DND-41 (cell line): ENCODE measurements around the gene AGR3.

ENCODE experiments used
- ATAC-seq: fragments of 200-7000 bp; cut with Tn5 transposase; 3 replicates; pipeline ENCODE4 v1.9.1; 2021; ENCODE audit warnings: low read depth; ENCODE audit not compliant: insufficient read depth
- DNase-seq: peaks from one replicate; pipeline ENCODE4 v3.0.0-alpha.2; 2020
- H2AFZ ChIP-seq: 2 replicates; pipeline ENCODE4 v1.6.0; 2012; ENCODE audit warnings: low read depth, low read length
- H3K27ac ChIP-seq: 2 replicates; pipeline ENCODE4 v1.5.1; 2012; ENCODE audit warnings: low read length, inconsistent platforms
- H3K27me3 ChIP-seq: fragments of 200-600 bp; sonication (generic); 2 replicates; pipeline ENCODE4 v1.6.0; 2012; ENCODE audit warnings: low read length, mild to moderate bottlenecking, inconsistent platforms; ENCODE audit not compliant: insufficient read depth, poor library complexity
- H3K36me3 ChIP-seq: 2 replicates; pipeline ENCODE4 v1.5.1; 2012; ENCODE audit warnings: low read length, inconsistent platforms; ENCODE audit not compliant: insufficient read depth
- H3K4me1 ChIP-seq: 2 replicates; pipeline ENCODE4 v1.5.1; 2012; ENCODE audit warnings: mild to moderate bottlenecking, low read length; ENCODE audit not compliant: insufficient read depth
- H3K4me2 ChIP-seq: 2 replicates; pipeline ENCODE4 v1.6.0; 2012; ENCODE audit warnings: mild to moderate bottlenecking, moderate library complexity, low read length, inconsistent platforms; ENCODE audit not compliant: insufficient read depth
- H3K4me3 ChIP-seq, 2 experiments: fragments of 200-600 bp in 1 of 2; shearing (Covaris generic) in 1 of 2; 2 replicates each; pipeline ENCODE4 v1.5.1; 2012 to 2016; ENCODE audit warnings: inconsistent platforms in 2 of 2, low read length in 2 of 2, mild to moderate bottlenecking in 2 of 2, low read depth in 1 of 2, moderate library complexity in 1 of 2
- H3K79me2 ChIP-seq: 2 replicates; pipeline ENCODE4 v1.6.0; 2012; ENCODE audit warnings: low read length, inconsistent platforms; ENCODE audit not compliant: insufficient read depth
- H3K9ac ChIP-seq: 2 replicates; pipeline ENCODE4 v1.6.0; 2012; ENCODE audit warnings: low read depth, mild to moderate bottlenecking, inconsistent platforms, low read length, moderate library complexity
- H3K9me3 ChIP-seq: 2 replicates; pipeline ENCODE4 v1.5.1; 2012; ENCODE audit warnings: low read length, moderate library complexity, mild to moderate bottlenecking, inconsistent platforms; ENCODE audit not compliant: insufficient read depth, severe bottlenecking
- H4K20me1 ChIP-seq: 2 replicates; pipeline ENCODE4 v1.6.0; 2012; ENCODE audit warnings: low read length; ENCODE audit not compliant: insufficient read depth
- CTCF ChIP-seq: IDR thresholded peaks from 2 replicates; pipeline ENCODE4 v1.5.1; 2012; ENCODE audit warnings: borderline replicate concordance, low read length, moderate library complexity, mild to moderate bottlenecking; ENCODE audit not compliant: poor library complexity, severe bottlenecking; ENCODE audit errors: extremely low read depth
- EZH2 ChIP-seq: IDR thresholded peaks from 3 replicates; pipeline ENCODE4 v1.6.1; 2012; ENCODE audit warnings: borderline replicate concordance, low read depth, mild to moderate bottlenecking, moderate library complexity, low read length, inconsistent platforms; ENCODE audit not compliant: severe bottlenecking

The AGR3 gene

GRCh38 chr7:16915405-16915804, 33.6 kb upstream of the AGR3 start:
- Histone ChIP-seq H3K9ac (no peak overlapping the region), H3K4me1 (no peaks in the 10 kb centered on the region), H4K20me1 (no peaks in the 10 kb centered on the region), H3K9me3 (peaks cover 5% of the 10 kb centered on the region), H3K4me3 (no peak overlapping the region), H2AFZ (no peak overlapping the region), H3K79me2 (no peaks in the 10 kb centered on the region), H3K4me2 (no peak overlapping the region), H3K36me3 (no peaks in the 10 kb centered on the region), H3K27ac (no peak overlapping the region), H3K27me3 (no peaks in the 10 kb centered on the region)
- TF ChIP-seq EZH2 (no peak), CTCF (no peak)
- ATAC-seq (0 out of 3 replicates have a peak, but pooled peaks have one; percentile 44), DNase-seq (no peak)

GRCh38 chr7:16914771-16915170, 33.0 kb upstream of the AGR3 start:
- H3K36me3 ChIP-seq, result no peaks in the 10 kb centered on the region
- H3K27ac ChIP-seq, result no peak overlapping the region
- H3K4me1 ChIP-seq, result no peaks in the 10 kb centered on the region
- no peak overlapping the region for H3K4me2 ChIP-seq
- H4K20me1 ChIP-seq, result no peaks in the 10 kb centered on the region
- no peak overlapping the region for H3K4me3 ChIP-seq
- peaks cover 5% of the 10 kb centered on the region for H3K9me3 ChIP-seq
- H3K9ac ChIP-seq, result no peak overlapping the region
- no peaks in the 10 kb centered on the region for H3K79me2 ChIP-seq
- TF ChIP-seq CTCF, result no peak
- no peak for TF ChIP-seq EZH2
- no peaks in the 10 kb centered on the region for H3K27me3 ChIP-seq
- H2AFZ ChIP-seq, result no peak overlapping the region
- ATAC-seq, result no peak
- DNase-seq, result no peak

DNA sequence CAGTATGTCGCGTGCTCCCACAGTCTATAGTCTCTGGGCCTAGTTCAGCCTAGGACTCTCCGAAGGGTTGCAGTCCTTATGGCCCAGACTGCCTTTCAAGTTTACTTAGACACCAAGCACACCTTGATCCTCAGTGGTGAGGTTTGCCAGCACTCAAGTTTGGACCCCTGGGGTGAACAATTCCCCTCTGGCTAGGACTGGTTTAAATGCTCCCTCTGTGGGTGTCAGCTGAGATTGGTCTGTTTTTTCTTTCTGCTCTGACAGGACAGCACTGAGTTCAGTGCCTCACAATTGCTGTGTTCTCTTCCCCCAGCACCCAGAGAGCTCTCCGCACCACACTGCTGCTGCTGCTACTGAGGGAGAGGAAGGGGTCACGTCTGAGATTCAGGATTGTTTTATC, 31.9 kb upstream of the AGR3 start:
- no peaks in the 10 kb centered on the region for H3K27me3 ChIP-seq
- H3K4me1 ChIP-seq, result no peaks in the 10 kb centered on the region
- no peak for TF ChIP-seq EZH2
- TF ChIP-seq CTCF, result no peak
- no peak for ATAC-seq
- no peak for DNase-seq
- peaks cover 5% of the 10 kb centered on the region for H3K9me3 ChIP-seq
- no peak overlapping the region for H3K9ac ChIP-seq
- H3K4me2 ChIP-seq, result no peak overlapping the region
- H3K4me3 ChIP-seq, result no peak overlapping the region
- no peaks in the 10 kb centered on the region for H3K79me2 ChIP-seq
- no peak overlapping the region for H2AFZ ChIP-seq
- no peaks in the 10 kb centered on the region for H4K20me1 ChIP-seq
- no peak overlapping the region for H3K27ac ChIP-seq
- H3K36me3 ChIP-seq, result no peaks in the 10 kb centered on the region

GRCh38 chr7:16912540-16912939, 30.8 kb upstream of the AGR3 start:
- H3K27me3 ChIP-seq, result no peaks in the 10 kb centered on the region
- no peaks in the 10 kb centered on the region for H3K36me3 ChIP-seq
- no peak overlapping the region for H2AFZ ChIP-seq
- DNase-seq (no peak), ATAC-seq (no peak)
- H3K27ac ChIP-seq, result no peak overlapping the region
- no peak for TF ChIP-seq EZH2
- no peaks in the 10 kb centered on the region for H4K20me1 ChIP-seq
- peaks cover 5% of the 10 kb centered on the region for H3K9me3 ChIP-seq
- H3K4me1 ChIP-seq, result no peaks in the 10 kb centered on the region
- no peak overlapping the region for H3K4me3 ChIP-seq
- no peaks in the 10 kb centered on the region for H3K79me2 ChIP-seq
- H3K9ac ChIP-seq, result no peak overlapping the region
- no peak overlapping the region for H3K4me2 ChIP-seq
